ENCODE results near the gene FOCAD.

Gene FOCAD

GRCh38 chr9:20658677-20659473 lies 25.2 kb upstream of the FOCAD start:
- DNase-seq (ENCODE audit: extremely low read depth, low read depth), result no peak
- no peak for TF ChIP-seq CTCF (IDR thresholded peaks at IDR 0.05; ENCODE audit: low read depth, low read length, missing control alignments)
- peak overlapping the region; percentile 51 for H3K4me3 ChIP-seq (replicated peaks; ENCODE audit: low read depth, low read length)

GRCh38 chr9:20659474-20659967 lies 24.5 kb upstream of the FOCAD start:
- no peak for TF ChIP-seq CTCF (IDR thresholded peaks at IDR 0.05; ENCODE audit: low read depth, low read length, missing control alignments)
- DNase-seq (ENCODE audit: extremely low read depth, low read depth), result no peak
- no peak overlapping the region for H3K4me3 ChIP-seq (replicated peaks; ENCODE audit: low read depth, low read length)

- H3K4me3 ChIP-seq (replicated peaks; ENCODE audit: low read depth, low read length), result no peak overlapping the region
- DNase-seq (ENCODE audit: extremely low read depth, low read depth), result no peak
- TF ChIP-seq CTCF (IDR thresholded peaks at IDR 0.05; ENCODE audit: low read depth, low read length, missing control alignments), result no peak
These were observed 21.9 kb upstream of the FOCAD start for GRCh38 chr9:20662156-20662555.

- no peak for TF ChIP-seq CTCF (IDR thresholded peaks at IDR 0.05; ENCODE audit: low read depth, low read length, missing control alignments)
- DNase-seq (ENCODE audit: extremely low read depth, low read depth), result no peak
- no peak overlapping the region for H3K4me3 ChIP-seq (replicated peaks; ENCODE audit: low read depth, low read length)
These were observed 20.9 kb upstream of the FOCAD start for GRCh38 chr9:20663133-20663532.

GRCh38 chr9:20664501-20664900 lies 19.6 kb upstream of the FOCAD start:
- no peak for TF ChIP-seq CTCF (IDR thresholded peaks at IDR 0.05; ENCODE audit: low read depth, low read length, missing control alignments)
- H3K4me3 ChIP-seq (replicated peaks; ENCODE audit: low read depth, low read length), result no peak overlapping the region
- no peak for DNase-seq (ENCODE audit: extremely low read depth, low read depth)

GRCh38 chr9:20670395-20670794 lies 13.7 kb upstream of the FOCAD start:
- H3K4me3 ChIP-seq (replicated peaks; ENCODE audit: low read depth, low read length), result no peak overlapping the region
- DNase-seq (ENCODE audit: extremely low read depth, low read depth), result no peak
- TF ChIP-seq CTCF (IDR thresholded peaks at IDR 0.05; ENCODE audit: low read depth, low read length, missing control alignments), result no peak

Measured in HFF-Myc (cell line).